GM18520 (cell line): Measurements from ENCODE around the gene KCNB1.

Experiments
- ATAC-seq: cut with Tn5 transposase; IDR thresholded peaks from one replicate; pipeline ENCODE4 v1.9.1; 2021; ENCODE audit not compliant: unreplicated experiment

Gene KCNB1

DNA sequence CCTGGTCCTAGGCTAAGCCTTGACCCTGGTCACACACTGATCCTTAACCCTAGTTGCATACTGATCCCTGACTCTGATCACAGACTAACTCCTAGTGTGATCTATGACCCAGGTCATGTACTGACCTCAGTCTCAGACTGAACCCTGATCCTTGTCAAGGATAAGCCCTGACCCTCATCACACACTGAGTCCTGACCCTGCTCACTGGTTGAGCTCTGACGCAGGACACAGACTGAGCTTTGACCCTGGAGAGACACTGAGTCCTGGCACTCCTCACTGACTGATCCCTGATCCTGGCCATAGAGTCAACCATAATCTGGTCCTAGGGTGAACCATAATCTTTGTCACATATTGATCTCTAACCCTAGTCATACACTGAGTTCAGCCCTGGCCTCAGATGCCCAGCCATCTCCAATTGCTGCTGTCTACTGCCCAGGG lies 37.9 kb downstream of the KCNB1 start:
- ATAC-seq, result no peak

DNA sequence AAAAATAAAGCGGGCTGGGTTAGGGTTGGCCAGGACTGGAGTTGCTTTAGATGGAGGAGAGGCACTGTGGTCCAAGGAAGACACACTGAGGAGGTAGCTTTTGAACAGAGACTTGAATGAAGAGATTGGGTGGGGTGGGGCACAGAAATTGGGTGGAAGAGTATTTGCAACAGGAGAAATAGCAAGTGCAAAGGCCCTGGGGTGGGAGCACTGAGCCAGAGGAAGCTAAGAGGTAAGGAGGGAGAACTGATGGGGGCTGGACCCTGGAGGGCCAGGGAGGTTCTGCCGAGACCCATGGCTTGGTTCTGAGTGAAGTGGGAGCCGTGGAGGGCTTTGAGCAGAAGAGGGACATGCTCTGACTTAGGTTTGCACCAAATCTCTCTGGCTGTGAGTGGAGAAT lies 45.4 kb downstream of the KCNB1 start:
- ATAC-seq, result no peak

DNA sequence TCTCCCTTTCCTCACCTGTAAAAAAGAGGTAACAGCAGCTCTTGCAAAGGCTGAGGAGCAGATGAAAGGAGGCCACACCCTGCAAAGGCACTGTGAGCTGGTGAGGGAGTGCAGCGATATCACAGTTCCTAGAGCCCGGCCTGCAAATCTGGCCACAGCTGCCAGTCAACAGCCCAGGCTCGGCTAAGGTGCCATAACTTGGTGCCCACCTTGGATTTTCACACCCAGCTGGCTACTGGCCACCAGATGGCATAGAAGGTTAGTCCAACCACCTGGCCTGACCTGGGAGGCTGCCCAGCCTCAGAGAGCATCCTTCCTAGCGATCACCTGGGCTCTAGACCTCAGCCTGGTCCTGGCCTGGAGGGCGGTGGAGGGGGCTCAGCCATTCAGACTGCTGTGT lies 46.8 kb downstream of the KCNB1 start:
- no peak for ATAC-seq

DNA sequence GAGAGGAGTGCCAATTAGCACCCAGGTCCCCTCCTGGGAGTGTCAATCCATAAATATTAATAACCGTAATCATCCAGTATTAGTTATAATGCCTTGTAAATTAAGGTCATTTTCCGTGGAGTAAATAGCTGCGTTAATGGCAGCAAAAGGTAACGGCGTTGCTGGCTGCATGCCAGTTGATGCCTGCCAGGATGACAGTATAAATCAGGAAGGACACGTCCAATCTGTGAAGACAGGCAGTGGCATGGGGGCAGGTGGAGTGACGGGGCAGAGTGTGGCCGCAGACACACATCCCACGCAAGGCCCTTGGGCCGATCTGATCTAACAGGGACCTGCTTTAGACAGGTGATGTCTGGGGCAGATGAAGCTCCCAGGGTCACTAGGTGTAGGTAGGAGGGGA lies 49.1 kb downstream of the KCNB1 start:
- no peak for ATAC-seq

DNA sequence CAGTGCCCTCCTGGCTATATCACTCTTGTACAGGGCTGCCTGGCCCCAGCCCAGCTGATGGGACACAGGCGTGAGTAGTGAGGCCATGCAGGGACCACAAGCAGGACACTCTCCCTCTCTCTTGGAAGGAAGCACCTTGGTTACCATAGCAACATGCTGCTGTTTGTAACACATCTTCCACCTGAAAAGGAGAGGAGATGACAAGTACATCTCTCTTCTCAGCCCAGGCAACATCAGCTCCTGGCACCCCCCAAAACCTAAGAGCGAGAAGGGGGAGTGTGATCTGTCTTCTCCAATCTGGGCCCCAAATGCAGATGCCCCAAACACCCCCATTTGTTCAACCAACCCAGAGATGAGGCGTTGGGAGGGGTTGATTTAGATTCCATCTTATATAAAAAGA lies 49.9 kb downstream of the KCNB1 start:
- no peak for ATAC-seq

DNA sequence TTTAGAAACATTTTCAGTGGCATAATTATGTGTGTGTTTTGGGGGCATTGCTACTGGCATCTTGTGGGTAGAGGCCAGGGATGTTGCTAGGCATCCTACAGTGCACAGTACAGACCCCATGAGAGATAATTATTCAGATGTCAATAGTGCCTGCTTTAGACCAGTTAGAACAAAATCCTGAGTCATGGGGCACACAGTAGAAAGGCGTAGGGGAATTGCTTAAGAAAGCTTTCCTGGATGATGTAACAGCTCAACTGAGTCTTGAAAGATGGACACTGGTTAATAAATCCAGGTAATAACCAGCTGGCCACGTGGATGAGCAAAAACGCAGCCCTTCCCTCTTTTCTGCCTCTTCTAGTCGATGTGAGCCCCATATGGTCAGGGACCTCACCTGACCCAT lies 51.1 kb downstream of the KCNB1 start:
- ATAC-seq, result no peak

DNA sequence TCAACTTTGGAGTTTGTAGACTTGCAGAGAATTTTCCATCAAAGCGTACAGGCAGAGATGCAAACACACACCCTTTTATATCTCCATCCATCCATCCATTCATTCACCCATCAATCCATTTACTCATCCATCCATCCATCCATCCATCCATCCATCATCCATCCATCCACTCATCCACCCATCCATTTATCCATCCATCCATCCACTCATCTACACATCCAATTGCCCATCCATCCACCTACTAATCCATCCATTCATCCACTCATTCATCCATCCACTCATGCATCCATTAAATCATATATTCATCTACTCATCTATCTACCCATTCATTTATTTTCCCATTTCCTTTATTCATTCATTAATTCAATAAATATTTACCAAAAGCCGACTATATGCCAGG lies 52.1 kb downstream of the KCNB1 start:
- ATAC-seq, result no peak

DNA sequence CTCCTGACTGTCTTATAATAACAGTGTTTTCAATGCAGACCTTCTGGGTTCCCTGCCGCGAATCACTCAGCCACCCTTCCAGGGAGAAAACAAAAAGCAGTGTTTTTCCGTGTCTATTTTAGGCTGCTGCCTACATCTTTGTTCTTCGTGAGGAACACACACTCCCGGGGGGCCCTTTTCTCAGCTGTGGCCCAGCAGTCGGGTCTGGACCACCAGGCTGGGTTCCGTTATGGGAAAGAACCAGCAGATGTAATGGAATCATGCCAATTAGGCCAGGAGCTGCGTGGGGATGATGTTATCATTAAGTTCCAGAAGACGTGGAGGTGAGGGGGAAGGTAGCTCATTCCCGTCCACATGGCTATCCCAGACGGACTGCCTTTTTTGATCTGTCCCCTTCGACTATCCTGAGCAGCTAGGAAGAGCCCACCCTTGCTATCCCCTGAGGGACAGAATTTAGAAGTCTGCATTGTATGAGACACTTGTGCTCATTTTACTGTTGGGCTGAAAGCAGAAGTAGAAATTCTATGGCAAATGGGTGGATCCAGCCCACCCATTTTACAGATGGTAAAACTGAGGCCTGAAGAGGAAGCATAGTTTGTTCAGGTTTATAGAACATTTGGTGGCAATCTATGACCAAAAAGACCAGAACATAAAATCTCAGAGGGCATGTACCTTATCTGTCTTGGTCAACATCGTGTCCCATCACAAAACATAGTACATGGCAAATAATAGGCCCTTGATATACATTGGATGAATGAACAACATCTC lies 54.5 kb downstream of the KCNB1 start:
- no peak for ATAC-seq

DNA sequence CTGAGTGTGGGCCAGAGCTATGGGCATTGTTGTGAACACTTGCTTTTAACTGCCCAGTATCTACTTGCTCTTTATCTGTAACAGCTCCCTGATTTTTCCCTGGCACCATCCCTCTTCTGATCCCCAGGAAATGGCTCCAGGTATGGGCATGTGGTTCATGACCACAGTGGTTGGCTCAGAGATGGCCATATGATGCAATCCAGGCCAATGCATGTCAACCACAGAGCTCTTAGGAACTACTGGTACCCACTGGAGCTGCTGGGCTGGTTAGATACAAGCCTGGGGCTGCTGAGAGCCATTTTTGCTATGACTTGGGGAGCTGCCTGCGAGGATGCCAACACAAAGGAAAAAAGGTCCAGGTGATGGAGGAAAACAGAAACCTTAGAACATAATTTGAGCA lies 55.6 kb downstream of the KCNB1 start:
- ATAC-seq, result no peak

DNA sequence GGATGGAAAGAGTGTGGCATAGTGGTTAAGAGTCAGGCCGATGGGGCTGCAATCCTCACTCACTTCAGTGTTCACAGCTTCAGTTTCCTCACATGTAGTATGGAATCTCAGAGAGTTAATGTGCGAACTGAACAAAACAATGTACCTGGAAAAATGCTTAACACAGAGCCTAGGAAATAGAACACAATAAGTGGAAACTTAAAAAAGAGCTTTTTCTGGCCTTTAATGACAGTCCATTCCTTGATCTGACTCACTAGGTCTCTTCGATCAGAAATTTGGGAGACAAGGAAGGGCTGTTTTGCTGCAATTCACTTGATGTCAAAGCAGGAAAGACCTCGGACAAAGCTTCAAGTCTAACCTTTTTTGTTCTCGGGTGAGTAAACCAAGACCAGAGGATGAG lies 56.1 kb downstream of the KCNB1 start:
- no peak for ATAC-seq

DNA sequence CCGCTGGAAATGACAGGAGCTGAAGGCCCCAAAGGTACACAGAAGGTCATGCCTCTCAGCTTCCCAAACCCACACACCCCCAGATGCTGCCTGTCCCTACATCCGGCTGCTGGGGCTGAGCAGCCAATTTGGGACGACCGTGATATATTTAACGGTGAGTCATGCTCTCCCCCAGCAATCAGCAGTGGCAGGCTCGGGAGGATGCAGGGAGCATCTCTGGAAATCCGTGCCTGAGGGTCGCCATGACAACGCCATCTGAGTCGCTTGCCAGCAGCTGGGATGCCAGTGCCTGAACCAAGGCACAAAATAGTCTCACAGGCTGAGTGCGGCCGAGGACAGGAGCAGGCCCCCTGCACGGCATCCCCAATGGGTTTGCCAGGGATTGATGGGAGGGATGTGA lies 57.9 kb downstream of the KCNB1 start:
- no peak for ATAC-seq

DNA sequence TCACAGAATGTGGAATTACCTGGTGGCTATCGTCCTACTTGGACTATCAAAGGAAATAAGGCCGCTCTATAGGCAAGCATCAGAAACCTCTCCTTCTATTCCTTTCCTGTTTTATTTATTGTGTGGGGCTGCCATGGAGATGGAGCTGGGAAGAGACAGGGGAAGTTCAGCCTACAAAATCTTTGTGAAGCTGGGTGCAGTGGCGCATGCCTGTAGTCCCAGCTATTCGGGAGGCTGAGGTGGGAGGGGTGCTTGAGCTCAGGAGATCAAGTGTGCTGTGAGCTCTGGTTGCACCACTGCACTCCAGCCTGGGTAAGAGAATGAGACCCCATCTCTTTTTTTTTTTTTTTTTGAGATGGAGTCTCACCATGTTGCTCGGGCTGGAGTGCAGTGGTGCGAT lies 60.3 kb downstream of the KCNB1 start:
- no peak for ATAC-seq

DNA sequence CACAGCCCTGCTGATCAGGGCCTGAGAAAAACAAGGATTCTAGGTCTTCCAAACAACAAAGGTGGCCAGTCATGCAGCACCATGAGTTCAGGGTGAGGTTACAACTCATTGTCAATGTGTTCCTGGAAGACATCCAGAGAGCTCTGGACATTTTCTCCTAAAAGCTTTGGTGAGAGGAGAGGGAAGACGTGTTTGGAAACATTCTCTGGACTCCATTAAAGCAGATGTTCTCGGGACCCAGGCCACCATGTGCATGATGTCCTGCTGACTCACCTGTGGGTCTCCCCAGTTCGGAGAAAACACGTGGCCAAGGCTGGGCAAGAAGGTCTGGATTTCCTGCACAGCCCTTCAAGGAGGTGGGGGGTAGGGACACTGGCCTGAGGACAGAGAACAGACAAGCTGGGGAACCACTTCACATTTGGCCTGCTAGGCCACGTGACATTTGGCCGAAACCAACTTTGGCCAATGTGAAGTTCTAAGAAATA lies 61.6 kb downstream of the KCNB1 start:
- ATAC-seq, result no peak

DNA sequence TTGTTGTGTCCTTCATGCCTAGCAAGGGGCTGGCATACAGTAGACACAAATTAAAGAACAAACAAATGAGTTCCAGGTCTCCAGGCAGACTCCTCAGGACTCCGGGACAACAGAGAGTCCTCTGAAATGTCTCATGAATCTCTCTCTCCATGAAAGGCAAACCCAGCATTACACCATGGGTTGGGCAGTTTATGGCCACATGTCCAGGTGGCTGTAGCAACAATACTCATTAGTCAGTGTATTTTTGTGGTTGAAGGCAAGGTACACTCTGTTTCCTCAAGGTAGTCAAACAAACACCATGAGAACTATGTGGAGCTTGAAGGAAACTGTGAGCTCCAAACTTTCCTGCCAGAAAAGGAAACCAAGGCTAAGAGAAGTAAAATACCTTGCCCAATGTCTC lies 62.2 kb downstream of the KCNB1 start:
- no peak for ATAC-seq

DNA sequence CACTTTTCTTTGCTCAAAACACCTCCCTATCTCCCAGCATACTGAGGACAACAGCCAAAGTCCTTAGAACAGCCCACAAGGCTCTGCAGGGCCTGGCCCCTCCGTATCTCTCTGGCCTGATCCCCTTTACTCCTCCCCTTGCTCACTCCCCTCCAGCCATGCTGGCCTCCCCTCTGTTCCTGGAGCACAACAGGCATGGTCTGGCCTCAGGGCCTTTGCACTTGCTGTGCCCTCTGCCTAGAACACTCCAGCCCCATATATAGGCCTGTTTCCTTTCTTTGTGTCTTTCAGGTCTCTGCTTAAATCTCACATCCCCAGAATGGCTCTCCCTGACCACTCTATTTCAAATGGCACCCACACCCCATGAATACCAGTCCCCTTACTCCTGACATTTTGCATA lies 62.7 kb downstream of the KCNB1 start:
- no peak for ATAC-seq

DNA sequence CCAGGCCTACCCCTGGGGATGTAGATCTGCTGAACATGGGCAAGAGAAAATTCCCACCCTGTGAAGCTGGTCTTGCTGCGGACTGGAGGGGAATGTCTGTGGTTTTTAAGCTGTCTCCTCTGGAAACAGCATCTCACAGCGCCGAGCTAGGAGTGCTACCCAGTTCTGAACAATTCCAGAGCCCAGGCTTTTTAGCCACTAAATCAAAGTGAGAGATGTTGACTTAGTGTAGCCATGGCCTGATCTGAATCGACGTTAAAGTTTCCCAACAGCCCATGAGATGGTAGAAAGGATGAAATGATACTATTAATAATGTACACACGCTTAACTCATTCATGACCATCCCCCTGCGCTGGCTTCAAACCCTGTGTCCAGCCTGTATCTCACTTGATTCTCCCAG lies 63.7 kb downstream of the KCNB1 start:
- no peak for ATAC-seq

DNA sequence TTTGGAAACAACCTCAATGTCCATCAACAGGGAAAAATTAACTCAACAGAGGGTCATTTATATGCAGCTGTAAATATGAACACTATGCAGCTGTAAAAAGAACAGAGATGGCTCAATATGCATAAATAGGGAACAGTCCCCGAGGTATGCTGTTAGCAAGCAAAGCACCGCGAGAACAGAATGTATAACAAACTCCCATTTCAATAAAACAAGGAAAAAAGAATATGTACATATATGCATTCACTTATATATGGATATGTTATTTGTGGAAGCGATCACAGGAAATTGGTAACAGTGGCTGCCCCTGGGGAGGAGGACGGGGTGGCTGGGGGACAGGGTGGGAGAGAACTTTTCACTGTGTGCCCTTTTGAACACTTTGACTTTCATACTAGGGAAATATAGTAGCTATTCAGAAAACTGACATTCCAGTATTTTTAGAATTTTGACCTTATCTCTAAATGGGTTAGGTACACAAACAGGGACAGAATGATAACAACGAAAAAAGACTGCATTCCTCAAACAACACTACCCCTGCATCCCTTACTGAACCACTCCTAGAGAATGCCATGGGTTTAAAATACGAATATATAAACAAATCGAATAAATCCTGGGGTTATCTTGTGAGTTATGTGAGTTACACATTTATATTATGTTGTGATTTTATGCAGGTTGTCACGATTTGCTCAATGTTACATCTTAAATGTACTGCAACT lies 64.5 kb downstream of the KCNB1 start:
- no peak for ATAC-seq

DNA sequence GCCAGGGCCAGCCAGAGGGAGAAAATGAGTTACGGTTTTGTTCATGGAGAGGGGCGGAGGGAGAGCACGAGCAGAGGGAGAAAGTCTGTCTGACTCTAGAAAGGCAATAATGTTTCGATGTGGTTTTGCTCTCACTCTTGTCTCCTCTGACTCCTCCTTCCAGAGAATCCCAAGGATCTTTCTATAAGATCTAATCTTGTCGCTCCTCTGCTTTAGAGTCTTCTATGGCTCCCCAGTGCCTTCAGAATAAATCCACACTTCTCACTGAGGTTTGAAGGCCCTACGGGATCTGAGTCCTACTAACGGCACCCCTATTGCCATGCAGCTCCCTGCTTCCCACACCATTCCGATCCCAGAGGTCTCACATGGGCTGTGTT lies 66.8 kb downstream of the KCNB1 start:
- ATAC-seq, result no peak

DNA sequence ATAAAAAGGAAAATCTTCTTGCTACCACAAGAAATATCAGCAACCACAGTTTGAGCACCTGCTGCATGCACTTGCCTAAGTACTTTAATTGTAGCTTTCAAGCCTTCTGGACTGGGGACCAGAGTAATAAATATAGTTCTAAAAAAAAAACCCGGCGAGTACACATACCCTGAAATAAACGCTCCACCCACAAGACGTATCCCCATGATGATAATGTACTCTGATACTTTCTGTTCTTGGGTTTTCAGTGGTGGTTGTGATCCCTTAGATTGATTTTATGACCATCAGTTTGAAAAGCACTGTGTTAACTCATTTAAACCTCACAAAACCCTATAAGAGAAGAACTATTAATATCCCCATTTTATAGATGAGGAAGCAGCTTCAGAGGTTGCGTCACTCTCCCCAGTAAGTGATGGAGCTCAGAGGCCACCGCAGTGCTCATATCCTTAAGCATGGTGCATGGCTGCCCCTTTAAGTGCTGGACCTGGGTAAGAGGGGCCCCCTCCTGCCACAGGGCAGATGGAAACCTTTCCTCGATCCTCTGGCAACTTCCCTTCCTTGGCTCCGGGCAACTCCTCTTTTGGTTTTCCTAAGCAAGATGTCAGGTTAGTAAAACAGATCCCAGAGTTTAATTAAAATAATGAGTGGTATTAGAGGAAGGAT lies 67.3 kb downstream of the KCNB1 start:
- no peak for ATAC-seq

DNA sequence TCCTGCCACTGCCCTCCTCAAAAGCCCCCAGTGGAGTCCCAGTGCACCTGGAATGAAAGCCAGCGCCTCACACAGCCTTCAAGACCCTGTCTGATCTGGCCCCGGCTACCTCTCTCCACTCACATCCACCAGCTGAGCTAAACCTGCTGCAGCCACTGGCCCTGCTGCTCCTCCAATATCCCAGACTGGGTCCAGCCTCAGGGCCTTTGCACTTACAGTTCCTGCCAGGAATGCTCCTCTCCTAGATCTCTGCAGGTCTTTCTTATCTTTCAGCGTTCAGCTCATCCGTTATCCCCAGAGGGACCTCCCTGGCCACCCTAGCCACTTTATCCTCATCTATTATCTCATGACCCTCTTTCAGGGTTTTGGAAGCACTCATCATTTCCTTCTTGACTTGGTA lies 68.8 kb downstream of the KCNB1 start:
- ATAC-seq, result no peak

DNA sequence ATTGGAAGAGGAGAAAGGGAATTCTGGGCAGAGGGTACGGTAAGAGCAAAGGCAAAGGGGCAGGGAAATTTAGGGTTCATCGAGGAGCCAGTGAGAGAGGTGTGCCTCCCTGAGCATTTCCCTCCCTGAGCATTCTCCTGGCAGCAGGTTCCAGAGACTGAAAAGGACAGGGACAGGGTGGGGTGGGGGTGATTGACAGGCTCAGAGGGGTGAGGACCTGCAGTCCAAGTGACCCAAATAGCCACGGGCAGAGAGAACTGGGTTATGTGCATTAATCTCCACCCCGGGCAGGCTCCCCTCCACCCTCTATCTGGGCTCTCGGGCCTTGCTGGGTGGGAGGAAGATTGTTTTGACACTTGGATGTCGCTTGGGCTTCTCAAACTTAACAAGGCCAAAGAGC lies 69.5 kb downstream of the KCNB1 start:
- ATAC-seq, result no peak

DNA sequence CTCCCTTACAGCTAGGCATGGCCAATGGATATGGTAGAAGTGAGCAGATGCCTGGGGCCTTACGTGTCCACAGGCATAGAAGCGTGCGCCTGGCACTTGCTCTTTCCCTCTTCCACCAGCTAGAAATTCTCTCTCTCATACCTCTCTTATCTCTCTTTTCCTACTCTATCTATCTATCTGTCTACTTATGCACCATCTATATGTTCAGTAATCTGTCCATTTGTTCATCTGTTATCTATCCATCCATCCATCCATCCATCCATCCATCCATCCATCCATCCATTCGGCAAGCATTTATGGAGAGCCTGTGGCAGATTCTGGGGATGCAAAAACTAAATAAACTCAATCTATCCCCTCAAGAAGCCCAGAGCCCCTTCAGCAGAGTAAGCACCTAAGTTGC lies 70.2 kb downstream of the KCNB1 start:
- no peak for ATAC-seq
